Fibroblast of mammary gland (primary cell): ENCODE results near the gene RETREG2.

Source experiments
- DNase-seq: peaks from one replicate; pipeline ENCODE4 v3.0.0-alpha.2; 2010; ENCODE audit warnings: low read depth
- H3K4me3 ChIP-seq: 2 replicates; pipeline ENCODE4 v1.5.1; 2011; ENCODE audit warnings: low read depth, mild to moderate bottlenecking, low read length, moderate library complexity; ENCODE audit not compliant: control insufficient read depth
- CTCF ChIP-seq: conservative IDR thresholded peaks from 2 replicates; pipeline ENCODE4 v1.5.1; 2011; ENCODE audit warnings: low read depth, low read length, inconsistent platforms; ENCODE audit not compliant: control insufficient read depth, insufficient read depth

RETREG2 gene

GRCh38 chr2:219160186-219161017 is 17.7 kb upstream of the RETREG2 start, which contains the start of gene NHEJ1:
NHEJ1 (minus strand) TSS chr2:219160815; CDS start chr2:219158362, 2,453 bp downstream.
- peak; percentile 84 for TF ChIP-seq CTCF
- peak within 1 kb of the TSS; percentile 75 for H3K4me3 ChIP-seq
- DNase-seq, result peak; percentile 92

- DNase-seq, result no peak
- H3K4me3 ChIP-seq, result peak overlapping the region; percentile 75
- TF ChIP-seq CTCF, result no peak
Observed at GRCh38 chr2:219161097-219161496, 17.0 kb upstream of the RETREG2 start.

- no peak overlapping the region for H3K4me3 ChIP-seq
Observed at GRCh38 chr2:219163156-219163555, 14.9 kb upstream of the RETREG2 start.

GRCh38 chr2:219165058-219165911 is 12.8 kb upstream of the RETREG2 start:
- no peak for TF ChIP-seq CTCF

More at GRCh38 chr2:219163156-219163555, 14.9 kb upstream of the RETREG2 start:
- no peak for DNase-seq
- no peak for TF ChIP-seq CTCF

GRCh38 chr2:219167997-219168396 is 10.1 kb upstream of the RETREG2 start:
- no peak for TF ChIP-seq CTCF
- DNase-seq, result no peak
- no peak overlapping the region for H3K4me3 ChIP-seq

More at GRCh38 chr2:219165058-219165911, 12.8 kb upstream of the RETREG2 start:
- no peak overlapping the region for H3K4me3 ChIP-seq
- DNase-seq, result no peak

- DNase-seq, result no peak
- H3K4me3 ChIP-seq, result no peak overlapping the region
- no peak for TF ChIP-seq CTCF
Observed at GRCh38 chr2:219168526-219168925, 9.5 kb upstream of the RETREG2 start.
